Measurements from ENCODE around the gene PRRC2C.
"Not testable (repeated sequence)": the region's sequence is repeated elsewhere in the genome, so short reads cannot be mapped to it uniquely, and the experiment has no call there.

DNA sequence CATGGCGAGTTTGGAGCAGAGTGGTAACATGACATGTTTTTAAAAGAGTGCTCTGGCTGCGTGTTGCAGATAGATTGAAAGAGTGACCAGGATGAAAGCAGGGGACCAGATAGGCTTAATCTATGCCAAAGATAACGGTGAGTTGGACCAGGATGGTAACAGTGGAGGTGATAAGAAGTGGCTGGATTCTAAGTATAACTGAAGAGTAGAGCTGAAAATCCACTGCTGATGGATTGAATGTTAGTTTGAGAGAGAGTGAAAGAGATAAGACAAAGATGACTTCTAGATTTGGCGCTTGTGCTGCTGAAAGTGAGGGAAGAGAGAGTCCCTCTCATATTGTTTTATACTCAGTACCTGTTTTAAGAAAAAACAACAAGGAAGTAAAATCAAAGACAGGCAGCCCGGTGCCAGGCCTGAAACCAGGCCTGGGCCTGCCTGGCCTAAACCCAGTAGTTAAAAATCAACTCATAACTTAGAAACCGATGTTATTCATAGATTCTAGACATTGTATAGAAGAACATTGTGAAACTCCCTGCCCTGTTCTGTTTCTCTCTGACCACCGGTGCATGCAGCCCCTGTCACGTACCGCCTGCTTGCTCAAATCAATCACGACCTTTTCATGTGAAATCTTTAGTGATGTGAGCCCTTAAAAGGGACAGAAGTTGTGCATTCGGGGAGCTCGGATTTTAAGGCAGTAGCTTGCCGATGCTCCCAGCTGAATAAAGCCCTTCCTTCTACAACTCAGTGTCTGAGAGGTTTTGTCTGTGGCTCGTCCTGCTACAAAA, 130.0 kb downstream of the PRRC2C start:
- TF ChIP-seq EZH2phosphoT487 (IDR thresholded peaks at IDR 0.05; ENCODE audit: borderline replicate concordance, low read depth, low read length); CTCF (conservative IDR thresholded peaks at IDR 0.05; ENCODE audit: low read length): not testable (repeated sequence)

Data from OCI-LY7 (cell line).